ENCODE measurements around the gene SELENON.

The SELENON gene

GRCh38 chr1:25867210-25867991 is 67.4 kb downstream of the SELENON start:
- no peak for DNase-seq

All from 8988T (cell line).